ENCODE results near the gene GUCY2F.
A peak's percentile ranks its signal among the peaks of the same experiment; 100 is the strongest.

GUCY2F gene

DNA sequence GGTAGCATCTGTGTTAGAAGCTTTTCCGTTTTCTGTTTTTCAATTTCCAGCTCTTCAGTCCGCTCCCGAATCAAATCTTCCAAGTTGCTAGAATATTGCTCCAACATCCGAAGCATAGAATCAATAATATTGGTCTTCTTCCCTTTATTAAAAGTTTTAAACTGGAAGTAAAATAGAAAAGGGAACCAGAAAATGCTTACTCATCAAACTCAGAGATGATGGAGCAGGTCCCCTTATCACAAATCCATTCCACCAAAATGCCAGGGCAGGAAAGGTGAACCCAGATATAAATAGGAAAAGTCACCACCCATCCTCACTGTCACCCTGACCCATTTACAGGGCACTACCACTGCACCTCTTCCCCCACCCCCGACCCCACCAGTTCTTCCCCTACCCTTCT, 89.0 kb downstream of the GUCY2F start:
- DNase-seq: no peak

GRCh38 chrX:109390556-109390955, 91.3 kb downstream of the GUCY2F start:
- no peak for DNase-seq

DNA sequence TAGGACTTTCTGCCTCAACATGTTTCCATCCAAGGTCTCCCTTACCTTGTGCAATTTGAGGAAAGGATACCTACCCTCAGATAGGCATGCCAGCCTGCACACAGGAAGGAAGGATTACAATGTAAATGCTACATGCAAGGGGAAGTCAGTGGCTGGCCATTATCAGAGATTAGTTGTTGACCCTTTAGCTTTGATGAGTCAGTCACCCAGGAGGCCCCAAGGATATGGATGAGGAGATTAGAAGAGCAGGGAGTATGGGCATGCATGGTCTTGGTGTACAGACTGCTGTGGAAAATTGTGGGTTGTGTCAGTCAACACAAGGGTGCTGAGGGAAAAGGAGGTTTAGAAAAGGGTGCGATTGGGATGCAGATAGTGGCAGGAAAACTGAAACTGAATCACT, 92.0 kb downstream of the GUCY2F start:
- DNase-seq: no peak

- DNase-seq: peak; percentile 0
Measured at GRCh38 chrX:109384699-109385098, 97.2 kb downstream of the GUCY2F start.

DNA sequence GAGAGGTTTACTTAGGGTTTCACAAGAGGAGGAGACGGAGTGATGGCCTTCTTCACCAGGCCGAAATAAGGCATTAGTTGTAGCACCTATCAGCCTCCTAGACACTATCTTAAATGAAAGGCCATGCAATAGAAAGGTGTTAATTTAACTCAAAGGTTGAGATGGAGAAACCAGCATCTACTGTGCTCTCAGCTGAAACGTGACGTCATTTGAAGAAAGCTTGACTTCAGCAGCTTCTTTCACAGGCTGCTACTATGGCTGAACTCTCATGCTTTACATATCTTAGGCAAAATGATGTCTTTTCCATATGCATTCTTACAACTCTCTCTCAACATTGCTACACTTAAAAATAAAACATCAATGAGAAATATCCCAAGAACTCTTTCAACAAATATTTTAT, 99.6 kb downstream of the GUCY2F start:
- DNase-seq: no peak

DNA sequence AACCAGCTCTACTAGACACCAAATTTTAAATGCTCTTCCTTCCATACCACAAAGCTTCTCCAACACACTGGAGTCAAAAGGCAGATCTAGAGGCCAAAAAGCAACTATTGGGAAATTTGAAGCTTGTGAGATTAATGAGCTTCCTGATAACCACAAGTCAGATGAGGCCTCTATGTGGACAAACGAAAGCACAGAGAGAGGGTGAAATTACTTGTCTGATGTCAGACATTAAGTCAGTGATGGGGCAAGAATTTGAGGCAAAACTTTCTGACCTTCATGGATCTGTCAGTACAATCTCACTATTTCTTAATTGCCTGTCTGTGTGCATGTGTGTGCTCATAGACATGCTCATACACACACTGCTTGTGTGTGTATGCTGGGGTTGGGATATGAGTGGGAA, 103.6 kb downstream of the GUCY2F start:
- DNase-seq: no peak

- no peak for DNase-seq
Measured at GRCh38 chrX:109374262-109374960, 107.5 kb downstream of the GUCY2F start.

DNA sequence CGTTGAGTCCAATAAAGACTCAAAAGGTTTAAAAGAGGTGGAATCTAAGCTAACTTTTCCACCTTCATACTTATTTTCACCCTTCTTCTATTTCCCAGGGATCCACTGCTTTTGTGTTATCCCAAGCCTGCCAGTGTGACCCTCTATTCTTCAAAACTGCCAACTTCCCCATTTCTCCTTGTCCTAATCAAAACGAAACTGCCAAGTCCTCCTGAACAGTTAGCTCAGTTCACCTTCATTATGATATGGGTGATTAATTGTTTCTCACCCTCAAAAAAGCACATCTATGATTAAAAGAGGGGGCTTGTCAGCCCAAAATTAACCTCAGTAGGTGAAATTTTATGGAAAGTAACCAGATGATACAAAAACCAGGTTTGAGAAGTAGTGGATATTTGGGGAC, 108.4 kb downstream of the GUCY2F start:
- no peak for DNase-seq

GRCh38 chrX:109372716-109373115, 109.2 kb downstream of the GUCY2F start:
- no peak for DNase-seq

DNA sequence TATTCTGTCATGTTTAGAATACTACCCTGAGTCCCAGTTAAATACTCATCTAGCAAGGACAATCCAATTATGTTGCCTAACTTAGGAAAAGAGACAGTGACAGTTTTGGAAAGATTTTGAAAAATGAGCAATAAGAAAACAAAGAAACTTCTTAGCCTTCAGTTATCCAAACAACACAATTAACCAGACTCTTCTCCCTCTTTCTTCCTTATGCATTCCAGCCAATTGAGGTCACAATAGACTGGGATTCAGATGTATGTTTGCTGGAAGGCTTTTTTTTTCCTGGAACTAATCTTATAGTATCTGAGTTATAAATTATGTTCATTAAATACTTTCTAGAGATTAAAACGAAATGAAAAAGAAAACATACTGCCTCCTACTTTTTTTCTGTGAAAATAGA, 109.6 kb downstream of the GUCY2F start:
- DNase-seq: no peak

DNA sequence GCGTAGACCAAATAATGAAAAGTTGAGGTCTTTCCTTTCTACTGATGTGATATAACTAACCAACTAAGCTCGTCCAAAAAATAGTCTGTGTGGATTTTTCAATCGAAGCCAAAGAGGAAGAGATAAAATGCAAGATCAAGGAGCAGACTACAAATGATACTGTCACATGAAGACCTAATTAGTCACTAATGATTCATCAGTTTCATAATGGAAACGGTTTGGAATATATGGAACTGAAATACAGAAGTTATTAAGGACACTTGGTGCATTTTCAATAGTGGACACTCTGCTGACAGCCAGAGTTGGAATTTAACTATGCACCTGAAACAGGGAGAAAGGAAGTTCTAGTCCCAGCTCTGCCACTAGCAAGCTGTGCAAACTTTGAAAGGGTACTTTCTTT, 119.8 kb downstream of the GUCY2F start:
- no peak for DNase-seq

DNA sequence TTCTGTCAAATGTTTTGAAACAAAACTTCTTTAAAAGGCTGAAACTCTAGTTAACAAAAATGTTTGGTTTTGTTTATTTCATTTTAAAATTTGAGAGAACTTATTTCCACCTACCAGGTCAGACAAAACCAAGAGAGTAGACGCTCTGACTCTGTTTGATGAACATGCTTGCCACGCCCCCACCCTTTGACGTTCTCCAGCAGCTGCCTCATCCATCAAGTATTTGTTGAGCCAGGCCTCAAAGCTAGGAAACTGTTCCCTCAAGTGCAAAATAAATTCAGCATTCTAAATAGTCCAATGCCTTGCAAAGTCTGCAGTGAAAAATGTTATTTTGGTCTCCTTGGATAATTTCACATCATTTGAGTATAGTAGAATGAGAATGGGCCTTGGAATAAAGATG, 121.6 kb downstream of the GUCY2F start:
- DNase-seq: no peak

DNA sequence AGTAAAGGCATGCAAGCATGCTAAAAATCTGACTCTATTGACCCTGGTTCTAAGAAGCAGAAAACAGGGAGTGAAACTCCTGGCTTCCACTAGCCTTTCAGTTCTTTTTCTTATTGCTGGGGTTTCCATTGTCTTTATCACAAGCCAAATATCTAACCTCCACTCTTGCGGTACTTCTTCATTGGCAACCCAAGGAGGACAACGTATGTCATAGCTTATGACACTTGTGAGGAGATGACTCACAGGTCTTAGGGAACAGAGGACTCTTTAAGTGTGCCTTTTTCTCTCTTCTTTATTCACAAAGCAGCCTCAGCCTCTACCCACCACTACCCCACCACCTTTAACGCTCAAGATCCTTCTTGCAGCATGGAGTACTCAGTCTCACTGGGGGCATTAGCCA, 124.2 kb downstream of the GUCY2F start:
- no peak for DNase-seq

GRCh38 chrX:109356684-109357083, 125.2 kb downstream of the GUCY2F start:
- DNase-seq: no peak

DNA sequence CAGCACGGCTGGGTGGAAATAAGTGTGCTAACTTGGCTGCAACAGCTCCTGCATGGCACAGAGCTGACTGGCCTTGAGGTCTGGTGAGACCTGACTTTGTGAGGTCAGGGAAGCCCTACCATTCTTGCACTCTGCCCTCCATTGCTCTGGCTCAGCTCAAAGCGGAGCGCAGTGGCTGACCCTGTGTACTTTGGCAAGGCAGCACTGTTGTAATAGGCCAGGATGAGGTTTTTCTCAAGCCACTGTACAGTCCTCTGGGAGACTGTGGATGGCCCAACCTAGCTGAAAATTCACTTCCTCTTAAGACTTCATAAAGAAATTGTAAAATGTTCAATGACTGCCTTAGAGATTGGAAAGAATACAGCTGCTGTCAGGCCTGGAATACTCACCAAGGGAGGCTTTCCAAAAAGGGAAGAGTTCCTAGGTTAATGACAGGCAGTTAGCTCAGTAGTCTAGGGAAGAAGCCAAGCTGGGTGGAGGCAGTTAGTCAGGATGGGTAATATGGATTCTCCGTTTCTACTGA, 129.8 kb downstream of the GUCY2F start:
- no peak for DNase-seq

DNA sequence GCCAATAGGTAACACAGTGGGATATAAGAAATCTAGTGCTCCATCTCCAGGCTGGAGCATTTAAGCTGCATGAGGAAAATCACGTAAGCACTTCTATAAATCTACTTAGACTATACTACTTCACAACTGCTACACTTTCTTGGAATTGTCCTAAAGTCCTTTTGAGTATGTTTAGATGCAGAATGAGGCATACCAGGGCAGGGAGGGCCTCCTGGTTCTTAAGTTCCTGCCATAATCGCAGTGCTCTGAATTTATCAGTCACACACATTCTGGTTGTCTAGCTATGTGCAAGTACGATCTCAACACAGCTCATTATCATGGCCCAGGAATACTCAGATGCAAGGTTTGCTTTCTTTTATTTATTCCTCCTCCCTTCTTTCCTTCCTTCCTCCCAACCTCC, 130.3 kb downstream of the GUCY2F start:
- no peak for DNase-seq

DNA sequence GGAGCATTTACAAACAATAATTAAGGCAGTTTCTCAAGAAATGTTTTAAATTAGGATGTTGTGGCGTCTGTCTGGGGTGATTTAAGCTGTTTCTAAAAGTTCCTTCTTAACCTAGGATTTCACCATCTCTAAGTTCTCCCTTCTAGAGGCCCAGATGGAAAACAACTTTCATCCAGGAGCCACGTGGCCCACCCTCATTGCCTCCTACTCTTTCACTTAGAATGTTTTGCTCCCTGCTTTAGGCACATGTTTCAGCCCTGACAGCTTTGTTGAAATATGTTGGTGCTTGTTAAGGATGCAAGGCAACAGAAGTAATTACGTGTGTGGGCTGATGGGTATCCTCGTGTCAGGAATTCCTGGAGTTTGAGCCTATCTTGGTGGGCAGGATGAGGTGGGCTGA, 131.3 kb downstream of the GUCY2F start:
- DNase-seq: no peak

DNA sequence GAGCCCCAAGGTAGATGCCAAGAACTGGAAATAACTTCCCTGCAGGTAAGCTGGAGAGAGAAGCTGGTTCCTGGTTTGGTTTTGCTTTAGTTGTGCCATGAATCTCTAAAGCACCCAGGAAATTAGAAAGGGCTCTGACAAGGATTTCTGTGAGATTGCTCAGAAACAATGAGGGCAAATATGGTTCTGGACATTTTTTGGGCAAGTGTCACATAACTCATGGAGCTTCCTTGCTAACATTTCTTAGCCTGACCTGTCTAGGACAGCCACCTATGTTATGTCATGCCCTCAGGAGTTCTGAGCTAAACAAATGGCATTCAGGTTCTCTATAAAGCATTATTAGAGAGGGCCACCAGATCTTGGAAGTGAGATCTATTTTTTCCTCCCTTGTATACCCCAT, 131.8 kb downstream of the GUCY2F start:
- no peak for DNase-seq

GRCh38 chrX:109347632-109348031, 134.3 kb downstream of the GUCY2F start:
- no peak for DNase-seq

- no peak for DNase-seq
Measured at GRCh38 chrX:109346491-109346890, 135.4 kb downstream of the GUCY2F start.

DNA sequence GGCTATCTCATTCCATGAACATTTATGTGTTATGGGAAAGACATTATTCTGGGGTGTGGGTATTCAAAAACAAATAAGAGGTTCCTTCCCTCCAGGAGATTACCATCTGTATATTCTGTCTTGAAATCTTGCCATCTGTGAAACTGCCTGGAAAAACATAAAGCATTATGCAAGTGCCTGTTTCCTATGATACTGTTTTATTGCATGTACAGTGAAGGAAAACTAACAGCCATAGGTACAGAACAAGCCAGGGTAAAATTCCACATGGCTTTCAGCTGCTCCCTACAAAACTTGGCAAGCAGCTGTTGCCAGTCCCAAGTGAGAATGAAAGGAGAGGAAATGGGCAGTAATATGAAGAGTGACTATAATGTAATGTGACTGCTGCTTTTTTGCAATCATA, 136.0 kb downstream of the GUCY2F start:
- DNase-seq: no peak

DNA sequence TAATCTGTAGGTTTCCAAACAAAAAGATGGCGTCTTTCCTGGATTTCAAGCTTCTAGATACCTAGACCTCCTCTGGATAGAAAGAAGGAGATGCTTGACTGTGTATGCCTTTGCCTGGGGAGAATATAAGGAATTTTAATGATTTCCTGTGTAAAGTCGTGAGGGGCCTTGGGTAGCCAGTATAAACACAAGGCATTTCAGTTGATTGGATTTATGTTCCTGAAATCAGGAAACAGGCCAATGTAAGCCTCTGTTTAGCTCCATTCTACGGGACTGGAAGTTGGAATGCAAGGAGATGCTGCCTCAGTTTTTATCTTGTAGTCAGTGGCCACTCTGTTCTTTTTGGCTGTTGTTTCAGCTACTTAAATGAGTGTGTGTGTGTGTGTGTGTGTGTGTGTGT, 137.2 kb downstream of the GUCY2F start:
- DNase-seq: no peak

DNA sequence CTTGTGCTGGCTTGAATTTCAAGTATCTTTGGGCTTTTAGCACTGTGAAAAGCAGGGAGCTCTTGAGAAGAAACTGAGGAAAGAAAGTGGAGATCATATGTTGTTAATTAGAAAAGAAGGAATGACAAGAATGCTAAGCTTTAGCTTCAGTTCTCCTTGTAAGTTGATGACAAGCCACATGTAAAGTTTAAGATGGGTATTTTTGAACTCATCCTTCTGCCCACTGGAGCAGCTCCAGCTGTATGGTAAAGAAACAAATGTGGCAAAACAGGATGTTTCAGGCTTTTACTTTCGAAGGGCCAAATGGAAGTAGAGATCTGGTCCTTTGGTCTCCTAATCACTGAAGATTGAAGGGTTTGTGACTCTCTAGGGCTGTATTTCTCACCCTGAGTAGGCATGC, 137.8 kb downstream of the GUCY2F start:
- DNase-seq: no peak

GRCh38 chrX:109343671-109344070, 138.2 kb downstream of the GUCY2F start:
- no peak for DNase-seq

- no peak for DNase-seq
Measured at GRCh38 chrX:109336141-109336540, 145.7 kb downstream of the GUCY2F start.
